ENCODE measurements around the gene CLCNKB.

GRCh38 chr1:16019644-16020277 lies 23.8 kb upstream of the CLCNKB start:
- TF ChIP-seq CTCF (CRISPR knock-in tag; IDR thresholded peaks at IDR 0.05) = no peak
- TF ChIP-seq NR1H2 (CRISPR knock-in tag; IDR thresholded peaks at IDR 0.05; ENCODE audit: borderline replicate concordance, low read depth) = no peak

Data from HepG2 (cell line).